HG02610 (cell line): ENCODE data around the gene FOSL1.
"Not testable (repeated sequence)": the region's sequence is repeated elsewhere in the genome, so short reads cannot be mapped to it uniquely, and the experiment has no call there.

ENCODE experiments used
- ATAC-seq: cut with Tn5 transposase; IDR thresholded peaks from one replicate; pipeline ENCODE4 v1.9.1; 2021; ENCODE audit warnings: mild to moderate bottlenecking, moderate library complexity; ENCODE audit not compliant: unreplicated experiment

The FOSL1 gene

DNA sequence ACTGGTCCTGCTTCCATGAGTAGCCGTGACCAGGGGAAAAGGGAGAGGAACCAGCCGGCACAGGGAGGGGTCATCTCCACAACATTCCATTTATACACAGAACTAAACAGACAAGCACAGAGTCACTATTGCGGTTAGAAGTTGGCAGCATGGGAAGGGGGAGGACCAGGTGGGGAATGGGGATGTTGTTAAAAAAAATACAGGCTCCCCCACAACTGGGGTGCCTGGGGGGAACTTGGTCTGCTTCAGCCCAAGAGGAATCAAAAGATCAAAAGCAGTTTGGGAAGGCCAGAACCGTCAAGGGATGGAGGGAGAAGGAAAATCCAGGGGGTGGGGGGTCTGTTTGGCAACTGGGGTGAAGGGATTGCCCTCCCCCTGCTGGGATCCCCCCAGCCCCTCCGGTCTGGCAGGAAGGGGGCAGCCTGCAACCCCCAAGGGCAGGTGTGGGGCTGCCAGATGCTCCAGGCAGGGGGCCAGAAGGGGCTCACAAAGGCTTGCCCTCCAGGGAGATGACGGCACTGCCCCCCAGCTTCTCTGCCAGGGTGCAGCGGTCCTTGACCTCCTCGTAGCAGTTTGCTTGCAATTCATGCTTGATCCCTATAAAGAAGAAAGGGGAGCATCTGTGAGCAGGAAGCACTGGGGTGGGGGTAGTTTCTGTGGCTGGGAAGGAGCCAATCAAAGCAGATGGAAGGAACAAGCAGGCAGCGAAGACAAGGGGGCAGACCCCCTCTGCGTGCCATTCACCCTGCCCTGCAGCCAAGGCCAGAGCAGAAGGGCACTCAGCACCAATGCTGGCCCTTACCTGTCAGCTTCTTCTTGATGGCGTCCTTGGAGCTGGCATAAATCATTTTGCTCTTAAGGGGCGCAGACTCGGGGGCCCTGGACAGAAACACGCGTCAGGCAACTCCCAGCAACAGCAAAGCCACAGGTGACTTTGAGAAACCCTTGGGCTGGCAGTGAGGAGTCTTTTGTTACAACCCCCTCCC is 45.0 kb downstream of the FOSL1 start:
- no peak for ATAC-seq

DNA sequence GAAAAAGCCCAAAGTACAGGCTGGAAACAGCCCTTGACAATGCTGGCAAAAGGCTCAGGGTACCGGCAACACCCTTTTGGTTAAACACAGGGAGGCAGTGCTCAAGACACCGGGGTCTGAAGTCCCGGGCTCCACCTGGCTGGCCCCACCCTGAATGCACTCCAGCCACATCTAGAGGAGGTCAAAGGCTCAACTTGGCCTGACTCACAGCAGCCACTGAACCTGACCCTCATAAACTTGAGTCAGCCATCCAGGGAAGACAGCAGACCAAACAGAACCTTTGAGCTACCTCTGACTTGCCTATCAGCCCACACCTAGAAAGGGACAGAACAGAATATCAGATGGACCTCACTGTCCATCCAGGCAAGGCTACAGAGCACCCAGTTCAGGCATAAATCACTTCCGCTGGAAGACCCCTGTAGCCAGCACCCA is 46.0 kb downstream of the FOSL1 start:
- no peak for ATAC-seq

DNA sequence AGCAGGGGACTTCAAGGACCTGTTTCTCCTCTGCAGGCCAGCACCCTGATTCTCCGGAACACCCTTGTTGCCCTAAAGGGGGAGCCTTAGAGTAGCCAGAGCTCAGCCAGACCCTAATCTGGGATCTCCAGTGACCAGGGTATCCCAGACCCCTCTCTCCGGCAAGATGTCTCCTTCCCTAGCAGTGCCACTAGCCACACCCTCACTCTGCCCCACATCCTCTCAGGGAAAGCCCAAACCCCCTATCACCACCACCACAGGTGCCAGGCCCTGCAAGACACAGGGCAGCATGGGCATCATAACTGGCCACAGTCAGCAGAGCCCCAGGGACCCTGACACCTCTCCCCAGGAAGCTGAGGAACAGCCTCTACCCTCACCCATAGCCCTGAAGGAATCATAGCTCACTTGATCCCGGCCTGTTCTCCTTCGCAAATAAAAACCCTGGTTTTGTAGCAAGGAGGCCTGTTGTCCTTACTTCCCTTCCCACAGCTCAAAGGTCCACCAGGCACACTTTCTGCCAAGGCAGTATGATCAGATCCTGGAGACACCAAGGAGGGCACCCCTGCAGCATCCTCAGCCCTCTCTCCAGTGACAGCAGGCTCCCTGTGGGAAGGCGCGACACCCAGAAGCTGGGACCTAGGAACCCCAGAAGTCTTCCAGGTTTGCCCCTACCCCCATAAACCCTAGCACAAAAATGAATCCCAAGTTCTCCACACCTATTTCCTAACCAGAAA is 46.8 kb downstream of the FOSL1 start:
- no peak for ATAC-seq

DNA sequence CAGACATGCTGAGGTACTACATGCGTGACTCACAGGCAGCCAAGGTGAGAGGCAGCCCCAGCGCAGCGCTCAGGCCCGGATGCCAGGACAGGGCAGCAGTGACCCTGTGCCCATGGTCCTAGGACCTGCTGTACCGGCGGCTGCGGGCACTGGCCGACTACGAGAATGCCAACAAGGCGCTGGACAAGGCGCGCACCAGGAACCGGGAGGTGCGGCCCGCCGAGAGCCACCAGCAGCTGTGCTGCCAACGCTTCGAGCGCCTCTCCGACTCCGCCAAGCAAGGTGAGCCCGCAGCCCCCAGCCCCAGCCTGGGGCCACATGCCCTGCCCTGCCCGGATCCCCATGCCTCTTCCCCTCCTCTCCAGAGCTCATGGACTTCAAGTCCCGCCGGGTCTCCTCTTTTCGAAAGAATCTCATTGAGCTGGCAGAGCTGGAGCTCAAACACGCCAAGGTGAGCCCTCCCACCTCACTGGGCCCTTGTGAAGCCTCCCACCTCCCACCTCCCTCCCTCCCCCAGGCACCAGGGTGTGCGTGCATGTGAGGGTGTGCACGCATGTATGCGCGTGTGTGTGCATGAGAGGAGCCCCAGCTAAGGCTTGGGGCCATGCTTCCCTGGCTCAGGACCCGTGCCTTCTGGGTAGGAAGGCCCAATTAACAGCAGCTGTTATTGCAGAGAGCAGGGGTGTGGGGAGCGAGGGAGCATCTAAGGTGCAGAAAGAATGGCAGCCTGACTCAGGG is 47.5 kb downstream of the FOSL1 start:
- no peak for ATAC-seq

DNA sequence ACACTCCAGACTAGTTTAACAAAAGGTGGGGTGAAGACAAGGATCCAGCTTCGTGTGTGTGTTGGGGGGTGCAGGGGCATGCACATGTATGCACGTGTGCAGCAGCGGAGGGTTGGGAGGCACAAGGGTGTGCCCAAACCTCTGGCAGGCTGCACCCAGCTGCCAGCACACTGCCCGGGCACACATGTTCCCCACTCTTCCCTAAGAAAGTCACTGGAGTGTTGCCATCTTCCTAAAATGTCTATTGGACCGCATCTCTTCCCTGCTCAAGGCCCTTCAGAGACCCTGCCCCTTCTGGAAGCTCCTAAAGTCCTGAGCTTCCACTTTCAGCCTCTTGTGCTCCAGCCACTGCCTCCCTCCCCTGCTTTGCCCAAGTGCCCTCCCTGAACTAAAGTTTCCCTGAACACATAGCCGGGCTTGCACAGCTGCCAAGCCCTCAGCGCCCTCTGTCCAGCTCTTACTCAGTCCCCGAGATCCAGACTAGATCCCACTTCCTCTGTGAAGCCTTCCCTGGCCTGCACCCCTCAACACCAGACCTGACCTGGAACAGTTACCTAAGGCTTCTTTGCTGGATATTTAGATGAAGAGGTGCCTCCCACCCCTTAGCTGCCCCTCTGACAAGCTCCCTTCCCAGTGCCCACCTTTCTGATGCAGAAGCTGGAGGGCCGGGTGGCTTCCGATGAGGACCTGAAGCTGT is 48.2 kb downstream of the FOSL1 start:
- ATAC-seq, result no peak

DNA sequence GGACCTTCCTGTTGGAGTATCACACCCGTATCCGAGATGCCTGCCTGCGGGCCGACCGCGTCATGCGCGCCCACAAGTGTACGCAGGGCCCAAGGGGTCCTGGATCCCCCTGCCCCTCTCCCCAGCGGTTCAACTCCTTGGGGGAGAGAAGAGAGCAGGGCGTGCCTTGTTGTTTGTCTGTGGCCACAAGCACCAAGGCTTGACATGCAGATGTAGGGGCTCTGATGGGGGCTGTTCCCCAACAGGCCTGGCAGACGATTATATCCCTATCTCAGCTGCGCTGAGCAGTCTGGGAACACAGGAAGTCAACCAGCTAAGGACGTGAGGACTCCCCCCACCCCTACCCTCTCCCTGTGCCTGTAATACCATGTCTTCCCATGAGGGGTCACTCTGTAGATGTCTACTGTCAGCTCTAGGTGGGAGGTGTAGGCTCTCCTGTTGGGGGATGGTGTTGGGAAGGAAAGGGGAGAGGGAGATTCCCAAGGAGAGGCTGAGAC is 49.1 kb downstream of the FOSL1 start:
- no peak for ATAC-seq

DNA sequence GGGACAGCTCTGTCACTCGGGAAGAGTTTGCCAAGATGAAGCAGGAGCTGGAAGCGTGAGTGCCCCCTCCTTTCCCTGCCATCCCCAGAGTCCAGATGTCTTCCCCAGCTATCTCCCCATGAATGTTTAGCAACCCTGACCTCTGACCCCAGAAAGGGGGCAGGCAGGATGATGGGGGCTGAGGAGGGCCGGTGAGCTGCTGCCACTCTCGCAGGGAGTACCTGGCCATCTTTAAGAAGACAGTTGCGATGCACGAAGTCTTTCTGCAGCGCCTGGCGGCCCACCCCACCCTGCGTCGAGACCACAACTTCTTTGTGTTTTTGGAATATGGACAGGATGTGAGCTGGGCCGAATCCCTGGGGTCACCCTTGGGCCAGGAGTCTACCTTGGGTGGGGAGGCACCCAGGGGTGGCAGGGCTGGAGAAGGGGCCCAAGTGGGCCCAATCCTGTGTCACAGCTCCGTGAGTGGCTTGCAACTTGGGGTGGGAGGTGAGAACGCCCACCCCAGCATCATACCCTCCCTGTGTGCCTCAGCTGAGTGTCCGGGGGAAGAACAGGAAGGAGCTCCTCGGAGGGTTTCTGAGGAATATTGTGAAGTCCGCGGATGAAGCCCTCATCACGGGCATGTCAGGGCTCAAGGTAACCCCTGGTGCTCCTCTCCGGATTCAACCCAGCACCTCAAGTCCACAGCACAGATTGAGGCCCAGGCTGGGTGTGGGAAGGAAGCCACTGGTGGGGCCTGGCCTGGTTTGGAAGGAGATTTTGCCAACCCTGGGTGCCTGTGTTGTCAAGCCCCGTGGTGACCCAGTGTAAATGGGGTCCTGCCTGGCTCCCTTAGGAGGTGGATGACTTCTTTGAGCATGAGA is 49.7 kb downstream of the FOSL1 start:
- no peak for ATAC-seq

DNA sequence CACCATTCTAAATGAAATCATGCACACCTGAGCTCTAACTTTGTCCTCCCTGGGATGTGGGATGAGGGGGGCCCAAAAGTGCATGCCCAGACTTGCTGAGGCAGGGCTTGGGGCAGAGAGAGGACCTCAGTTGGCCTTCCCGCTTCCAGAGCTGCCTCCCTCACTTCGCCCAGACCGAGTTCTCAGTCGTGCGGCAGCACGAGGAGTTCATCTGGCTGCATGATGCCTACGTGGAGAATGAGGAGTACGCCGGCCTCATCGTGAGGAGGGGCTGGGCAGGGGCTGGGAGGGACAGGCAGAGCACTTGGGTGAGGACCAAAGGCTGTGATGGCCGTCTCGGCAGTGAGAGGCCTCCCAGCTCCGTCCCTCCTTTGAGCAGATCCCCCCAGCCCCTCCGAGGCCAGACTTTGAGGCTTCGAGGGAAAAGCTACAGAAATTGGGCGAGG is 50.4 kb downstream of the FOSL1 start:
- ATAC-seq, result no peak

DNA sequence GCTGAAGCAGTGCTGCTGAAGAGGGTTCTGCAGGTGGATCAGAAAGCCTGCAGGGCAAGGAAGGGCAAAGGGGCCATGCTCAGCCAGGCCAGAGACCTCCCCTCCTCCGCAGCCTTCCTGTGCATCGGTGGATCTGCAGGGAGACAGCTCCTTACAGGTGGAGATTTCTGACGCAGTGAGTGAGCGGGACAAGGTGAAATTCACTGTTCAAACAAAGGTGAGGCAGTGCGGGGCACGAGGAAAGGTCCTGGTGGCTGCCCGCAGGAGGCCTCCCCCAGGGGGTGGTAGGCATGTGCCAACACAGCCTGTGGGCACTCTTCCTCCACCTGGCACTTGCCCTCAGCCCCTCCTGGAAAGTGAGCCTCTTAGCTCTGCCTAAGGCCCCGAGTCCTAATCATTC is 50.8 kb downstream of the FOSL1 start:
- no peak for ATAC-seq

DNA sequence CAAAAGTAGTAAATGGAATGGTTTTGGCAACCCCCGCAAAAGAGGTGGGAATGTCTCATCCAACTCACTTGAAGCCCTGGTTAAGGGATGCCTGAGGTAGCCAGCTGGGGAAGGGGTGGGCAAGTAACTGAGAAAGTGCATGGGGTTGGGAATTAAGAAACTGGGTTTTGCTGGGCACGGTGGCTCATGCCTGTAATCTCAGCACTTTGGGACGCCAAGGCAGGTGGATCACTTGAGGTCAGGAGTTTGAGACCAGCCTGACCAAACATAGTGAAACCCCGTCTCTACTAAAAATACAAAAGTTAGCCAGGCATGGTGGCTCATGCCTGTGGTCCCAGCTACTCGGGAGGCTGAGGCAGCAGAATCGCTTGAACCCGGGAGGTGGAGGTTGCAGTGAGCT is 51.5 kb downstream of the FOSL1 start:
- ATAC-seq, result not testable (repeated sequence)

DNA sequence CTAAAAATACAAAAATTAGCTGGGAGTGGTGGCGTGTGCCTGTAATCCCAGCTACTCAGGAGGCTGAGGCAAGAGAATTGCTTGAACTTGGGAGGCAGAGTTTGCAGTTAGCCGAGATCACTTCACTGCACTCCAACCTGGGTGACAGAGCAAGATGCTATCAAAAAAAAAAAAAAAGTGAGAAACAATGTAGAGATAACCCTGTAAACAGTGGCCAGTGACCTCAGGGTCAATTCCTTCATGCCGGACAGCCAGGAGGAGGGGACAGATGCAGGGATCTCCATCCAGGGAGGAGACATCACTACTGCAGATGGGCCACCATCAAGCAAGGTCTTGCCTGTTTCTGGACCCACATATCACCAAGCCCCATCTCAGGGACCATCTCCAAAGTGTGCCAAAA is 52.4 kb downstream of the FOSL1 start:
- ATAC-seq, result no peak

DNA sequence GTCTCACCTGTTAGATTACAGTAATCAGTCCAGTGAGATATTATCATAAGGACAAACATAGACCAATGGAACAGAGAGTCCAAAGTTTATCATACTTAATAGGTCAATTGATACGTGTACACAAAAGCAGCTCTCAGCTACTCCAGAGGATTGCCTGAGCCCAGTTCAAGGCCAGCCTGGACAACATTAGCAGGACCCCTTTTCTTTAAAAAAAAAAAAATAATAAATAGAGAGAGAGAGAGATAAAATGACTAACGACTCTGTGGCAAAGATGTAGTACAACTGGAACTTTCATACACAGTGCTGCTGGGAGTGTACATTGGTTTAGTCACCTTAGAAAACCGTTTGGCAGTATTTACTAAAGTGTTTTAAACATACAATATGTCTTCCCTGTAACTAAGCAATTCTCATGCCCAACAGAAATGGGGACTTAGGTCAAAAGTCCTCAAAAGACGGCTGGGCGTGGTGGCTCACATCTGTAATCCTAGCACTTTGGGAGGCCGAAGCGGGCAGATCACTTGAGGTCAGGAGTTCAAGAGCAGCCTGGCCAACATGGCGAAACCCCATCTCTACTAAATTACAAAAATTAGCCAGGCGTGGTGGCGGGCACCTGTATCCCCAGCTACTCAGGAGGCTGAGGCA is 55.8 kb downstream of the FOSL1 start:
- no peak for ATAC-seq

DNA sequence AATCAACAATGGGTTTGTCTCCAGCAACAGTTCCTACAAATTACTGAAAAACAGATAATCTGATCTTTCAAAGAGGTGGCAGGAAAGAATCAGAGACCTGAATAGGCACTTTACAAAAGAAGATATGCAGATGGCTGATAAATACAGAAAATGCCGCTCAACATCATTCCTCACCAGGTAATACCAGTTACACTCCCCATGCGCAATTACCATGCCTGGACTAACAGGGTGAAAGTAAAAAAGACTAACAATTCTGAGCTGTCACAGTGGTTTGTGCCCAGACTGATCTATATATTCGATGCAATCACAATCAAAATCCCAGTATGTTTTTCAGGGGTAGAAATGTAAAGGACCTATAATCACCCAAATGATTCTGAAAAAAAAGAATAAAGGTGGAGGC is 56.4 kb downstream of the FOSL1 start:
- ATAC-seq, result no peak

DNA sequence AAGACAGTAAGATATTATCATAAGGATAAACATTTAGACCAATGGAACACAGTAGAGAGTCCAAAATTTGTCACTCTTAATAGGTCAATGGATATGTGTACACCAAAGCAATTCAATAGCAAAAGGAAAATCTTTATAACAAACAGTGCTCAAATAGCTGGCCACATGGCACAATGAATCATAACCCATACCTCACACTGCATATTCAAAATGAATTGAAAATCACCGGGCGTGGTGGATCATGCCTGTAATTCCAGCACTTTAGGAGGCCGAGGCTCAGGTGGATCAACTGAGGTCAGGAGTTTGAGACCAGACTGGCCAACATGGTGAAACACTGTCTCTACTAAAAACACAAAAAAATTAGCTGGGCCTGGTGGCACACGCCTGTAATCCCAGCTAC is 58.0 kb downstream of the FOSL1 start:
- no peak for ATAC-seq
